Activated CD8-positive, alpha-beta memory T cell treated with anti-CD3 and anti-CD28 coated beads for 48 hours (primary cell): ENCODE results near the gene GPR62.
"Not testable (repeated sequence)": the region's sequence is repeated elsewhere in the genome, so short reads cannot be mapped to it uniquely, and the experiment has no call there.

Source experiments
- DNase-seq, 3 experiments: peaks; one replicate each; pipeline ENCODE4 v3.0.0-alpha.2; 2020; ENCODE audit warnings: low read depth in 2 of 3, low spot score in 2 of 3

Gene GPR62

GRCh38 chr3:51970606-51971300, 15.6 kb downstream of the GPR62 start:
- DNase-seq = no peak

- no peak for DNase-seq
Measured at GRCh38 chr3:51971350-51971749, 16.2 kb downstream of the GPR62 start.

DNA sequence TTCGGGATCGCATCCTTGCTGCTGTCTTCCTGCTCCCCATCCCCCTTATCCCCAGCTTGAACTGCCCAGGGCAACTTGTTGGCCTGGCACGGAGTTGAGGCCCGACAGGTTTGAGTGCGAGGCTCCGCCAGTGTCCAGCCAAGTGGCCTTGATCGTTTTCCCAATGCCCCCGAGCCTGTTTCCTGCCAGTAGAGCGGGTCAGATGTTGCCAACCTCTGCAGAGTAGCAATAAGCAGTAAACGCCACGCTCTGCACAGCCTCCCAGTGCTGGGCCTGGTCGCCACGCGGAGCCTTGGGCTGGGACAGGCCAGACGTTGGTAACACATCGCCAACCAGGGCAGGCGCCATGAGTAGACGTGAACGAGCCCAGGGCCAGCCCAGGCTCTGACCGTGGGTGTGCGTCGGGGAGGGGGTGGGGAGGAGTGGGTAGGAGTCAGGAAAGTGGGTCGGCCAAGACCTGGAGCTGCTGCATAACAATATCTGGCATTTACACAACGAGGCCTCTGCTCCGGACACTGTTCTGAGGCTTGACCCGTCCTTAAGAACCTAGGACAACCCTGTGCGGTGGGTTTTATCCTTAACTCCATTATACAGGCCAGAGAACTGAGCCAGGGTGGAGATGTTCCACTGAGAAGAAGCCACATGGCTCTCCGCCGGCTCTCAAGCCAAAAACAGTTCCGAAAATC, 19.2 kb downstream of the GPR62 start:
- DNase-seq = no peak

- DNase-seq = peak in 2 of 3 experiments; percentile 47 to 60
Measured at GRCh38 chr3:51974963-51975851, 20.0 kb downstream of the GPR62 start, which contains the start of gene ABHD14A. Gene ABHD14A (plus strand): TSS chr3:51975064. CDS start chr3:51975136, 72 bp downstream.

GRCh38 chr3:51975852-51976549, 20.8 kb downstream of the GPR62 start:
- DNase-seq = no peak

- no peak for DNase-seq
Measured at GRCh38 chr3:51977446-51978142, 22.4 kb downstream of the GPR62 start.

DNA sequence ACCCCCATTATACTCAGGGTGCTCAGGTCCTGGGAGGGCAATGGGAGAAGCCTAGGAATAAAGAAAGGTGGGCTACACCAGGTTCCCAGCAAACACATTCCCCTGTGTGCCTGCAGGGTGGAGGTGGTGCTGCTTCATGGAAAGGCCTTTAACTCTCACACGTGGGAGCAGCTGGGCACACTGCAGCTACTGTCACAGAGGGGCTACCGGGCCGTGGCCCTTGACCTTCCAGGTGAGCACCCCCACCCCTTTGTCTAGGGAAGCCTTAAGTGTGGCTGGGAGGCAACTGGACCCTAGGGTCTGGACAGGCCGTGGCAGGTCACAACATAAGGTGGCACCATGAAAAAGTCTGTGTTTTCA, 22.9 kb downstream of the GPR62 start:
- DNase-seq = no peak

GRCh38 chr3:51980253-51980652, 25.1 kb downstream of the GPR62 start:
- DNase-seq = no peak

DNA sequence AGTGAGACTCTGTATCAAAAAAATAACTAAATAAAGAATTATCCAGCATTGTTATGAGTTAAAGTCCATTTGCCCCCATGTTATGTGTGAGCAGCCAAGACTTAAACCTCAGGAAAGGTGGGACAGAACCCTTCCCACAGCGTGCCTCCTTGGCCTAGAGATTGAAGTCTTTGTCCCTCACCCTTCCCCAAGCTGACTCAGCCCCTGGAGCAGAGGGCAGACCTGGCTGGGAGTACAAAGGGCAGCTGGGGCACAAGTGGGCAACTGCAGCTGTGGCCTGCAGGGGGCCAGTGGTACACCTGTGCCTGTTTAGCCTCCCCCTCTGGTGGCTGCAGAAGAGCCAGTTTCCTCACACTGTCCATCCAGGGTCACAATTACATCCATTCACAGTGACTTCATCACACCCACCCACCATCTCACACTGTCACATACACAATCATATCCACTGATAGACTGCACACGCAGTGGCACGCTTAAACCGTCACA, 27.2 kb downstream of the GPR62 start:
- DNase-seq = no peak

GRCh38 chr3:51982838-51983577, 27.8 kb downstream of the GPR62 start, which contains the start of gene ACY1:
Gene ACY1 (plus strand): TSS chr3:51983535. CDS start chr3:51984065, 530 bp downstream.
- peak; percentile 52 to 66 (median 66) for DNase-seq

- no peak for DNase-seq
Measured at GRCh38 chr3:51983578-51984268, 28.5 kb downstream of the GPR62 start.

DNA sequence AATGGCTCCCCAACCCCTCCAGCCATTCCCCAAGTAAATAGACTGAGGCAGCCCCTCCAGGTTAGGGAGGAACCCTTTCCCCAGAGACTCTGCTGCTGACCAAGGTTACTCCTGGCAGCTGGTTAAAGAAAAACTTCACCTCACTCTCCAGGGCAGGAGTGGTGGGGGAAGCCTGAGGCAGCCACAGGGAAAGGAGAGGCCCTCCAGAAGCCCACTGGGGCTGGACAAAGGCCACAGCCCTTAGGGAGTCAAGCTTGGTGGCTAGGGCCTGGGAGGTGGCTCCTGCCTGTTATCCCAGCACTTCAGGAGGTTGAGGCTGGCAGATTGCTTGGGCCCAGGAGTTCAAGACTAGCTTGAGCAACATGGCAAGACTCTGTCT, 29.1 kb downstream of the GPR62 start:
- DNase-seq = no peak

- no peak for DNase-seq
Measured at GRCh38 chr3:51985063-51985462, 29.9 kb downstream of the GPR62 start.

GRCh38 chr3:51986010-51986947, 31.1 kb downstream of the GPR62 start:
- DNase-seq = no peak

DNA sequence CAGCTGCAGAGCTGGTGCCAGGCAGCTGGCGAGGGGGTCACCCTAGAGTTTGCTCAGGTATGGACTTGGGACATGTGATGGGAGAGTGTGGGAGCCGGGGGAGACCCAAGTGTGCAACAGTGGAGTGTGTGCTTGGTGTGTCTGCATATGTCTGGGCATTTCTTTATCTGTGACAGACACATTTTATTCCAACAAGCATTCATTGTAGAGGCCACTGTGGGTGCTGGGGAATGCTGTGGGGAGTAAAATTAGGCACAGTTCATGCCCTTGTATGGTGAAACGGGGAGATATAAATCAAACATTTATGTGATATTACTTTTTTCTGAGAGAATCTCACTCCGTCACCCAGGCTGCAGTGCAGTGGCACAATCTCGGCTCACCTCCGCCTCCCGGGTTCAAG, 32.4 kb downstream of the GPR62 start:
- no peak for DNase-seq

- DNase-seq = no peak
Measured at GRCh38 chr3:51988286-51989146, 33.3 kb downstream of the GPR62 start.

DNA sequence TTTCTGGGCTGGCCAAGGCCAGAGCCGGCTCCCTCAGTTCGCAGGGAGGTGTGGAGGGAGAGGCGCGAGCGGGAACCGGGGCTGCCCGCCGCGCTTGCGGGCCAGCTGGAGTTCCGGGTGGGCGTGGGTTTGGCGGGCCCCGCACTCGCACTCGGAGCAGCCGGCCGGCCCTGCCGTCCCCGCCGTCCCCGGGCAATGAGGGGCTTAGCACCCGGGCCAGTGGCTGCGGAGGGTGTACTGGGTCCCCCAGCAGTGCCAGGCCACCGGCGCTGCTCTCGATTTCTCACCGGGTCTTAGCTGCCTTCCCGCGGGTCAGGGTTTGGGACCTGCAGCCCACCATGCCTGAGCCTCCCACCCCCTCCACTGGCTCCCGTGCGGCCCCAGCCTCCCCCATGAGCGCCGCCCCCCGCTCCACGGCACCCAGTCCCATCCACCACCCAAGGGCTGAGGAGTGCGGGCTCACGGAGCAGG, 35.4 kb downstream of the GPR62 start:
- not testable (repeated sequence) for DNase-seq
